CD4-positive, alpha-beta T cell treated with Interleukin-4 for 1 hour (primary cell): ENCODE results near the gene CSF1R.

Source experiments
- DNase-seq, 2 donors: peaks; one replicate each; pipeline ENCODE4 v3.0.0-alpha.2; 2020 to 2022

CSF1R gene

GRCh38 chr5:150022158-150022531 lies 64.2 kb downstream of the CSF1R start:
- DNase-seq, result no peak

- DNase-seq, result no peak
Observed at GRCh38 chr5:150021491-150022157, 64.7 kb downstream of the CSF1R start.

GRCh38 chr5:150020249-150020648 lies 66.1 kb downstream of the CSF1R start:
- DNase-seq, result no peak

- DNase-seq, result no peak
Observed at GRCh38 chr5:150017226-150018005, 68.9 kb downstream of the CSF1R start.

GRCh38 chr5:150016537-150016936 lies 69.8 kb downstream of the CSF1R start:
- no peak for DNase-seq

GRCh38 chr5:150015415-150015814 lies 70.9 kb downstream of the CSF1R start:
- no peak for DNase-seq

GRCh38 chr5:150014456-150014855 lies 71.9 kb downstream of the CSF1R start:
- DNase-seq, result no peak

GRCh38 chr5:150013931-150014330 lies 72.4 kb downstream of the CSF1R start:
- no peak for DNase-seq

- DNase-seq, result no peak
Observed at GRCh38 chr5:150009671-150010387, 76.5 kb downstream of the CSF1R start.

- no peak for DNase-seq
Observed at GRCh38 chr5:150007050-150007449, 79.3 kb downstream of the CSF1R start.

GRCh38 chr5:150006318-150006717 lies 80.0 kb downstream of the CSF1R start:
- no peak for DNase-seq
